DMS 273 (cell line): ENCODE data around the gene ENPP3.
A peak's percentile ranks its signal among the peaks of the same experiment; 100 is the strongest.

Experiments
- DNase-seq: peaks from one replicate; lab custom pipeline; 2025; ENCODE audit not compliant: unreplicated experiment; lab: John Stamatoyannopoulos, UW

The ENPP3 gene

GRCh38 chr6:131763749-131764148 is 126.6 kb downstream of the ENPP3 start:
- no peak for DNase-seq

- DNase-seq = no peak
These were observed 127.2 kb downstream of the ENPP3 start for GRCh38 chr6:131764350-131764749.

- no peak for DNase-seq
These were observed 128.1 kb downstream of the ENPP3 start for GRCh38 chr6:131765081-131765803.

- no peak for DNase-seq
These were observed 128.7 kb downstream of the ENPP3 start for GRCh38 chr6:131765804-131766135.

- no peak for DNase-seq
These were observed 129.5 kb downstream of the ENPP3 start for GRCh38 chr6:131766631-131767030.

- DNase-seq = no peak
These were observed 131.9 kb downstream of the ENPP3 start for GRCh38 chr6:131768964-131769363.

GRCh38 chr6:131769385-131770141 is 132.5 kb downstream of the ENPP3 start:
- DNase-seq = no peak

GRCh38 chr6:131770776-131771175 is 133.7 kb downstream of the ENPP3 start:
- no peak for DNase-seq

GRCh38 chr6:131773284-131773950 is 136.3 kb downstream of the ENPP3 start:
- DNase-seq = no peak

GRCh38 chr6:131775886-131776285 is 138.8 kb downstream of the ENPP3 start:
- no peak for DNase-seq

GRCh38 chr6:131776985-131777384 is 139.9 kb downstream of the ENPP3 start:
- no peak for DNase-seq

GRCh38 chr6:131778169-131778568 is 141.1 kb downstream of the ENPP3 start:
- DNase-seq = no peak

GRCh38 chr6:131779304-131779703 is 142.2 kb downstream of the ENPP3 start:
- no peak for DNase-seq

- no peak for DNase-seq
These were observed 143.5 kb downstream of the ENPP3 start for GRCh38 chr6:131780600-131780999.

GRCh38 chr6:131781687-131782086 is 144.6 kb downstream of the ENPP3 start:
- DNase-seq = no peak

GRCh38 chr6:131782764-131783163 is 145.7 kb downstream of the ENPP3 start:
- peak; percentile 67 for DNase-seq

GRCh38 chr6:131784561-131784960 is 147.5 kb downstream of the ENPP3 start:
- no peak for DNase-seq

GRCh38 chr6:131787079-131787478 is 150.0 kb downstream of the ENPP3 start:
- DNase-seq = no peak

- peak; percentile 34 for DNase-seq
These were observed 150.9 kb downstream of the ENPP3 start for GRCh38 chr6:131787766-131788712.

GRCh38 chr6:131789219-131789618 is 152.1 kb downstream of the ENPP3 start:
- DNase-seq = no peak

- DNase-seq = no peak
These were observed 154.4 kb downstream of the ENPP3 start for GRCh38 chr6:131791476-131791875.
